ENCODE data around the gene C2CD2.

- TF ChIP-seq CTCF (IDR thresholded peaks at IDR 0.05) (no peak), POLR2A (IDR thresholded peaks at IDR 0.05) (no peak)
Observed at GRCh38 chr21:41846536-41846935, 107.3 kb downstream of the C2CD2 start.

All from breast epithelium (tissue), 3 donors.